GM21576 (cell line): ENCODE data around the gene TAP1.
A peak's percentile ranks its signal among the peaks of the same experiment; 100 is the strongest.

Experiments
- ATAC-seq: cut with Tn5 transposase; IDR thresholded peaks from one replicate; pipeline ENCODE4 v1.9.1; 2021; ENCODE audit warnings: mild to moderate bottlenecking, moderate library complexity; ENCODE audit not compliant: unreplicated experiment

The TAP1 gene

DNA sequence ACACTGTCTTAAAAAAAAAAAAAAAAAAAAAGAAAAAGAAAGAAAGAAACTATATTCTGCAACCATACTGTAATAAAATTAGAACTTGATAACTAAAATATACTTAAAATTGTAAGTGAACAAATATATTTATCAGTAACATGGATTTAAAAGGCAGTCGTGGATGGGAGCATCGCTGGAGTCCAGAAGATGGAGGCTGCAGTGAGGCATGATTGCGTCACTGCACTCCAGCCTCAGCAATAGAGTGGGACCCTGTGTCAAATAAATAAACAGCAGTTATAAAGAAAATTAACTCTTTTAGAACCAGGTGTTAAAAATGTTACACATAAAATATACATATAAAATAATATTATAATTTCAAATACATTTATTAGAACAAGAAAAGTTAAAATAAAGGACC lies 9.2 kb upstream of the TAP1 start:
- ATAC-seq, result no peak

DNA sequence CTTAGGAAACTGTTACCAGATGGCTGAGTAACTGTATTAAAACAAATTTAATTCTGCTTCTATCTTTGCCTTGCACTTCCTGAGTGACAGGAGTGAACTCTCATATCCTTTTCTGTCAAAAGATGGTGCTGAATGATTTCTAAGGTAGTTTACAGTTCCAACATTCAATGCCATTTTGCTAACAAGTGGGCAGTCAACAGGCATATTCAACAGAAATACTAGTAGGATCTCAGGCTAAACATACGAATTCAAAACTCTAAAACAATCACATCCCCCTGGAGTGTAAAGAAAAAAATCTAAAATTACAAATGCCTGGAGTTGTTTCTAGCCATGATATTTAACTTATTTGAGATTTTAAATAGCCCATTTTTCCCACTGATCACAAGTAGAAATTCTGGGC lies 7.2 kb upstream of the TAP1 start:
- no peak for ATAC-seq

DNA sequence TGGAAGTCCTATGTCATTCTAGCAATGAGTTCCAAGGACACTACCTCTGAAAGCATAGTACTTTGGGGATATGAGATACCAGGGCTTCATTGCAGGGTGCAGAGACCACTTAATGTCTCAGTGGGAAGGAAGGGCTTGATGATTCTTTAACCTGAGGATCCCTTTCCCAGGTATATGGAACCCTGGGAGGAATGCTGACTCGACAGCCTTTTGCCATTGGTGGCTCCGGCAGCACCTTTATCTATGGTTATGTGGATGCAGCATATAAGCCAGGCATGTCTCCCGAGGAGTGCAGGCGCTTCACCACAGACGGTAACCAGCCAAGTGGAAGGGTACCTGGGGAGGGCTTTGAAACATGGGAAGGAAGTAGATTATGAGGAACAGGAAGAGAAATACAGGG lies 4.7 kb upstream of the TAP1 start:
- ATAC-seq, result no peak

DNA sequence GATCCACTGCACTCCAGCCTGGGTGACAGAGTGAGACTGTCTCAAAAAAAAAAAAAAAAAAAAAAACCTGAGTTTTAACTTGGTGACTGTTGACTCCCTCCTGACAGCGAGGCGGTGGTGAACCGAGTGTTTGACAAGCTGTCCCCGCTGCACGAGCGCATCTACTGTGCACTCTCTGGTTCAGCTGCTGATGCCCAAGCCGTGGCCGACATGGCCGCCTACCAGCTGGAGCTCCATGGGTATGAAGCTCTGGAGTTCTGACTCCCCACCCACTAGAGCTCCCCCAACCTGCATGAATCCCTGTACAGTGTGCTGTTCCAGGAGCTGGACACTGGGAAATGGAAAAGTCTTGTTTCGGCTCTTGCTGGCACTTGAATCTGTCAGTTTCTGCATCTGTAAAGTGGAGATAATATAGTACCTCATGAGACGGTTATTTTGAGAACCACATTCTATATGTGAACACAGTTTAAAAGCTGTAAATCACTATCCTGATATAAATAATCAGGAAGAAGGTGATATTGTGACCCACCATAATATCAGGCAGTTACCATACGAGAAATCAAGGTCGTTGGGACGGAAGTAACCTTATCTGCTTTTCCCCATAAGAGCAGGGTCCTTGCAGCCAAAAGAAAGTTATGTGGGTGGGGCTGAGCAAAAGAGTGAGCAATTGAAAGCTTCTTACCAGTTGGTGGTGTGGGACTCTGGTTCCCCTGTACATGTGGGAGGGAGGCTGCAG lies 3.8 kb upstream of the TAP1 start:
- ATAC-seq, result no peak

DNA sequence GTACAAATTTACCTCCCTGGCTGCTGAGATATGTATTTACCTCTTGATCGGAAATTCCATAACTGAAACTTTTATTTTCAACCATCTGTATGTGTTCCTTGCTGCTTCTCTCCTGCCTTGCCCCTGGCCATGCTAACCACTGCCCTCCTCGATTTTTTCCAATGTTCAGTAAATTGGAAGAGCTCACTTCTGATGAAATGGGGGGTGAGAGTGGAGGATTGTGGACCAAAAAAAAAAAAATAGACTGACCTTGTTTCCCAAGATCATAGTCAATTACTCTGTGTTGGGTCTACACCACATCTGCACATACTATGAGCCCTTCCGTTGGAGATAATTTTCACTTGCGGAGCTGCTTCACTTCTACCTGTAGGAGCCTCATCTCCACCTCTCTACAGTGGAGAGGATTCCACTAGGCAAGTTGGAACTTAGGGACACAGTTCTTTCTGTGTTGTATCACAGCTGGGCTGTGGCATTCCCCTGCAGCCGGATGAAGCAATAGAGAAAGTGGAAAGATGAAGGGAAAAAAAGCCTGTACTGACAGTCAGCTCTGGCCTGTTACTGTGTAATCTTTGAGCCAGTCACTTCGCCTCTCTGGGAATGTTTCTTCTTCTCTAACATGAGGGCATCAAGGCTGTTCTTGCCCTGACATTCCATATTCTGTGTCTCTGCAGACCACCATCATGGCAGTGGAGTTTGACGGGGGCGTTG lies 2.1 kb upstream of the TAP1 start:
- ATAC-seq, result no peak

DNA sequence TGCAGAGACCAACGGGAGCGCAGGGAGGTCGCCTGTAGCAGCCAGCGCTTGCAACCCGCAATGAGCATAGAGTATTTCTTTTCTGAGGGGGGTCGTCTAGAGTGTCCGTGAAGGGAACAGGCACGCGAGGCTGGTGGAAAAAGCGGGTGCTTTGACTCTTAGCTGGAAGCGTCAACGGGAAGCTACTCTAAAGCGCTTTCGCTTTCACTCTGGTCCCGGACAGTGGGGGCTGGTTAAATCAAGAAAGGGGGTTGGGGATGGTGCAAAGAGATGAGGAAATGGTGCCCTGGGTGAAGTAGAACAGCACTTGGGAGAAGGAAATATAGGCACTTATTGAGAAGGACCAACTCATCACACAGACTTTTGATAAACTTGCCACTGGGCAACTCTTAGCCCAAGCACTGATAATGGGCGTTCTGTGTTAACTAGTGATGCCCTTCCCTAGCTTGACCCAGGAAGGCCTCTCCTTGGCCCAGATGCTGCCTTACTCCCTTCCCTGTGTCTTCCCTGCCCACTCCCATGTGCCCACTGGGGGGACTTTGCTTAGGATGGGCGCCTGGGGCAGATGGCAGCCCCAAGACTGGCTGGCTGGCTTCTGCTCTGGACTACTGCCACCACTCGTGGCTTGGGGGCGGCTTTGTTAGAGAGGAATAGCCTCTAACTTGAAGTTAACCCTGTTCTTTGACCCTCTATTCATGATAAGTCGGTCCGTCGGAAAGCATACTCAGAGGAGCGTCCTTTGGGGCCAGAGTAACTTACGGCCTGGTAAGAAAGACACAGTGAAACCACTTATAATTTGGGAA lies 1.1 kb upstream of the TAP1 start:
- peak; percentile 9 for ATAC-seq

DNA sequence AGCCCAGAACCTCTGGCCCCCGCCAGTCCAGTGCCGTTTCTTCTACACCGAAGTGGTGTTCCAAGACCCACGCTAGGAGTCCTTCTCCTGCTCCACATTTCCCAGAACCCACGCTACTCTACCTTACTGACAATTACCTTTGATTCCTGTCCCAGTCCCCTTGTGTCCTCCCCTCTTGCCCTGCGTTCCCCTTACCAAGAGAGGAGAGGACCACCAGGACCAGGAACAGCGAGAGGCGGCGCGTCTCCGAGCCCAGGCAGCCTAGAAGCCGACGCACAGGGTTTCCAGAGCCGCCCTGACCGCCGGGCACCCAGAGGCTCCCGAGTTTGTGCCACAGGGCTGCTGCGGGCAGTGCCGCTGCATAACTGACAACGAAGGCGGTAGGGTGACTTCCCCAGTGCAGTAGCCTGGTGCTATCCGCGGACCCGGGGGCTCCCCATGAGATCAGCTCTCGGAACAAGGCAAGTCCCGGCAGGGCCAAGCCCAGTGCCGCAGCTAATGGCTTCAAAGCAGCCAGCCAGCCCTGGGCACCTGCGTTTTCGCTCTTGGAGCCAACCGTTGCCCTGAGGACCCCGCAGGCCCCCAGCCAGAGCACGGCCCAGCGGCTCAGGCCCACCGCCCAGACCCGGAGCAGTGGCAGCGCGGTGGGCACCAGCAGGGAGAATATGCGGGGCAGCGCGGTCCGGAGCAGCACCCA lies 512 bp downstream of the TAP1 start:
- peak; percentile 15 for ATAC-seq

DNA sequence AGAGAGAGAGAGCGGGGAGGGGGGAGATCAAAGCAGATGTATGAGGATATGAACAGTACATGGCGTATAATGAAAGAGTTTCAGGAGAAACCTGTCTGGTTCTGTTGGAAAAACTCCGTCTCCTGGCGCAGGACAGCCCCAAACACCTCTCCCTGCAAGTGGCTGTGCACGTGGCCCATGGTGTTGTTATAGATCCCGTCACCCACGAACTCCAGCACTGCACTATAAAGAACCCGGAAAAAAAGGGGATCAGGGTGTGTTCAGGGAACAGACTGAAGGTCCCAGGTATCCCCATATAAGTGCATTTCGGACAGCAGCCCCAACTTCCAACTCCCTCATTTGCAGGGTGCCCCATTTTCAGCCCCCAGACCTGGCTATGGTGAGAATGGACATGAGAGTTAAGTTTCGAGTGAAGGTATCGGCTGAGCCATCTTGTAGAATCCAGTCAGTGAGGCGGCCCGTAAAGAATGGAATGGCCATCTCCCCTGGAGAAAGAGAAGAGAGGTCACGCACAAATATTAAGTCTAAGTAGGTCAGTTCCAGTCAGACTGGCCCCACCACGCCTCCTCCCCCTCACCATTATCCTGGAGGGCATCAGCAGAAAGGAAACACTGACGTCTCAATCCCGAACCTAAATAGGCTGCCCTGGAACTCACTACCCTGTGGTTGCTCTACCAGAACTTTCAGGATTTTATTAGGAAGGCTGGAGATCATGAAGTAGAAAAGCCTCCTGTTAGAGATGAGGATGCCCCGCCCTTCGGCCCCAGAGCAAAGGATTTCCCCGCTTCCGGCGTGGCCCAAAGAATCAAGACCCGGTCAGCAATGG lies 1.3 kb downstream of the TAP1 start:
- no peak for ATAC-seq

DNA sequence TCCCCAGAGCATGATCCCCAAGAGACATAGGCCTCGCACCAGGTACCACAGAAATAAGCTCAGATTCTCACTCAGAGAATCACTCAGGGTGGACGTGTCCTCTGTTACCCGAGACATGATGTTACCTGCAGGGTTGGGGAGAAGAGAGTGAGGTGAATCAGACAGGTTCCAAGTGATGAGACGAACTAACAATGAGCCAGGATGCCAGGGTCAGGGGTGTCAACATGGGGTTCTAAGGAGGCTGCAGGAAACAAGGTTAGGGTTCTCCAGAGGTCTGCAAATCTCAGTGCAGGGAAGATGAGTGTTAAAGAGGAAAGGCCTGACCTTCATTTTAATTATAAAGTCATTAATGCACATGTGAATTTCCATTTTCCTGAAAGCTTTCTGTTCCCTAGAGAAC lies 2.5 kb downstream of the TAP1 start:
- ATAC-seq, result no peak

DNA sequence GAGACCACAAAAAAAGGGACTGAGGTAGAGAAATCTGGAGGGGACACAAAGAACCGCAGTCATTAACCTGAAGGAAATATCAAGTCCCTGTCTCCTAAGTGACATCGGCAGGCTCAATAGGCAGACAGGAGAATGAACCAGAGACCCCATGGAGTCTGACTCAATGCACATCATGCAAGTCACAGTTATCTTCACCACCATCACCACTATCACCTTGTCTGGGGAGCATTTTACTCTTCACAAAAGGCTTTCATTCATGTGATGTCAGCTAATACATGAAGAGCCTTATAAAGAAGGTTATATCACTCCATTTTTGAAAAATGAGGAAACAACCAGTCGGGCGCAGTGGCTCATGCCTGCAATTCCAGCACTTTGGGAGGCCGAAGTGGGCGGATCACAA lies 4.4 kb downstream of the TAP1 start:
- no peak for ATAC-seq

DNA sequence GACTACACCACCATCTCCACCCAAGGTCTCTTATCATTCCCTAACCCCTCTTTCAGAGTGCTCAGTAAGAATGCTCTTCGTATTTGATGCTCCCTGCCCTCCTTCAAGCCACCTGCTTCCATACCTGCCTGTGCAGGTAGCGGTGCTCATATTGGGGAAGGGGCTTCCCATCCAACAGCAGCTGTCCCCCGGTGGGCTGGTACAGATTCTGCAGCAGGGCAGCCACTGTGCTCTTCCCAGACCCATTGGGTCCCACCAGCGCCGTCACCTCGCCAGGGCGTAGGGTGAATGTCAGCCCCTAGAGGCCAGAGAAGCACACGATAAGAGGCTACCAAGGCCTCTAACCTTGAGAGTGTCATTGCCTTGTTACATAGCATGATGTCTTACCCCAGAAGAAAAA lies 5.7 kb downstream of the TAP1 start:
- no peak for ATAC-seq

DNA sequence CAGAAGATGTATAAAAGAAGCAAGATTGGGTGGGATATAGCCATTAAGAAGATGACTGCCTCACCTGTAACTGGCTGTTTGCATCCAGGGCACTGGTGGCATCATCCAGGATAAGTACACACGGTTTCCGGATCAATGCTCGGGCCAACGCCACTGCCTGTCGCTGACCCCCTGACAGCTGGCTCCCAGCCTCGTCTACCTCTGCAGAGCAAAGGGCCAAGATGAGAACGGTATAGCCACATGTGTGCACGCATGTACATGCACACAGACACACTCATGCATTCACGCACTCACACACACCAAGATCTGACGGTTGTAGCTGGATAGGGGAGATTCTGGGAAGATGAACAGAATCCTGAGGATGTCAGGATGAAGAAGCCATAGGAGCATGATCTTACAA lies 6.5 kb downstream of the TAP1 start:
- ATAC-seq, result no peak

DNA sequence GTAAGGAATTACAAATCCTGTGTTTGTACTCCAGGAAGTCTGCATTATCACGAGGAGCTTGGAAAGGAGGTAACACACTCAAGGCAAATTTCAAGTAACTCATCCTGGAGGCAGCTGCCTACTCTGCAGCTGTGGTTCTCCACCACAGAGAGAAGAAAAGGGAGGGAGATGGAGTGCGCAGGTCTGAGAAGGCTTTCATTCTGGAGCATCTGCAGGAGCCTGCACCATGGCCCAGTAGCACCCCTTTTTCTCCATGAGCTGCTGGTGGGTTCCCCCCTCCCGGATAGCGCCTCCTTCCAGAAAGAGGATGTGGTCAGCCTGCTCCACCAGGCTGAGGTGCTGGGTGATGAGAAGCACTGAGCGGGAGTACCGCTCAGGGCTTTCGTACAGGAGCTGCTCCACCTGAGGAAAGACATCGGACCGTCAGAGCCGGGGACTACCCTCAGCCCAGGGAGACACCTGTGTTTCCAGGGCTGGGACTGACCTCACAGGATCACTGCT lies 8.1 kb downstream of the TAP1 start:
- ATAC-seq, result no peak

DNA sequence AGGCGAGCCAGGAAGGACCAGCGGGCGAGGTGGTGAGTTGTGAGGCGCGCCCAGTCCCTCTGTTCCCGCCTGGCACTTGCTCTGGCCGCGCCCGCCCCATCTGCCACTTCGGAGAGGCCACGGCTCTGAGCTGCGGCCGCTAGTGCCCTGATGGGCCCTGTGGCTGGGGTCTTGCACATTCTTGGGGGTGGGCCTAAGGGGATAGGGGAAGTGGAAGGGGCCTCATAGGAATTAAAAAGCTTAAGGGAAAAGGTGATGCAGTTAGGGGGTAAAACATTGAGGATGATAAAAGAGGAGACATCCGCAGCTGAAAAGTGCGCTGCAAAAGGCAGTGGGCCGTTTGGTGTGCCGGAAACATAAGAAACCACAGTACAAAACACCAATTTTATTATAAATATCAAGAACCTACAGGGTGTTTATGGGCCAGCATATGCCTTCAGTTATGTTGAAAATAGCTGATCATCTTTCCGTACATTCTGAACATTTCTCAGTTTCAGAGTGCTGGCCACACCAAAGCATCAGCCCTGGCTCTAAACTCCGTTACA lies 8.6 kb downstream of the TAP1 start:
- ATAC-seq, result peak; percentile 0

DNA sequence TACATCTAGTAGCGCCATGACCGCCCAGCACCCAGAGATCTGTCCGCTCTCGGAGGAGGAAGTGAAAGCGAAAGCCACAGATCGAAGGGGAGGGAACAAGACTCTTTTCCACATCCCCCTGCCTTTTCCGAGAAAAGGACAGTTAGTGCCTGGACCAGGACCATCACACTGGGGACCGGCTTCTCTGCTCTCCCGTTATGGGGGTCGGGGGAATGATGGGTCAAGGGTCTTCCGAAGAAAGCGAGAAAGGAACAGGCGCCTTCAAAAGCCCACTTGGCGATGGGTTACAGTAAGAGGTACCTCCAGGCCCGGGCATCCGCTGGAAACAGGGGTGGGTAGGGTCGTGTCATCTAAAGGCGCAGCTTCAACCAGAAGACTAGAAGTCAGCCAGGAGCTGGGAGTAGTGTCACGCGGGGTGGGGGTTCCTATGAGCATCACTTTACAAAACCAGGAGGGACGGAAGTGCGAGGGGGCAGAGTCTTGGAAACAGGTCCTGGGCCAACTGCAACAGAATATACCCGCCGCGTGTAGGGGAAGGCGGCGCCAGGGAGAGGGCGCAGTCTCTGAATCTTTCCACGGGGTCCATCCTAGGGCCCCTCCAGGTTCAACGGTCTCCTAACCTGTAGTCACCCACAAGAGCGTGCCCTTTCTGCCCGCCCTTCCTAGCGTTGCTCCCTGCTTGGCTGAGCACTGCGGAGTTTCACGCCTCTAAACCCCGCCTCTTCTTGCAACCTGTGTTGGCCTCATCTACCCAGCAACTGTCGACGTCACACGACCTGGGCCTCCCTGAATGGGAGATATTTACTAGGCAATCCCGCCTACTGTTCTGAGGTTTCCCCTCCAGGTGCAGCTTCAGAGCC lies 9.3 kb downstream of the TAP1 start, which contains the start of gene PSMB8:
TSS of gene PSMB8 (minus strand) at position 69 of the 860 bp plus-strand sequence. CDS start at position 18, 51 bp downstream.
- peak; percentile 64 for ATAC-seq

DNA sequence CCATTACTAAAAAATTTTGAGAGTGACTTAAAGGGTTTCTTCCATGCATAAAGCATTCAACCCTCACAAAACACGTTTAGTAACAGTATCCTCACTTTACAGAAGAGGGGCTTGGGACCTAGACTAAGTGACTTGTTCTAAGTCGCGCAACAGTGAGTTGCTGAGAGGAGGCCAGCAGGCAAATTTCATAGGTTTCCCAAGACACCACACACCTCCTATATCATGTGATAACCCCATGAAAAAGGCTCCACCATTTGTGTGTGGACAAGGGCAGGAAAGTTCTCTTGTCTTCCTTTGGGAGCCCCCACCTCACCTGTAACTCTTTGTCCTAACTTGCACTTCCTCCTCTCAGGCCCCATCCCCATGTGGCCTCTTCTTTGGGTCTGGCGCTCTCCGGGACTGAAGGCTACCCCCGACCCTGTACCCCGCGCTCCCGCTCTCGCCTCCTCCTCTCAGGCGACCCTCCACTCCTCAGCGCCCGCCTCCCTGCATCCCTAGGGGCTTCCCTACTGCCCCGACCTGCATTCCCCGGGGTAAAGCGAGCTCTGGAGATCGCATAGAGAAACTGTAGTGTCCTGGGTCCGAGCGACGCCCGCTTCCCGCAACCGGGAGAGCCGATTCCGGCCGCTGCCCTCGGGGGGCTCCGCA lies 10.0 kb downstream of the TAP1 start:
- ATAC-seq, result no peak

DNA sequence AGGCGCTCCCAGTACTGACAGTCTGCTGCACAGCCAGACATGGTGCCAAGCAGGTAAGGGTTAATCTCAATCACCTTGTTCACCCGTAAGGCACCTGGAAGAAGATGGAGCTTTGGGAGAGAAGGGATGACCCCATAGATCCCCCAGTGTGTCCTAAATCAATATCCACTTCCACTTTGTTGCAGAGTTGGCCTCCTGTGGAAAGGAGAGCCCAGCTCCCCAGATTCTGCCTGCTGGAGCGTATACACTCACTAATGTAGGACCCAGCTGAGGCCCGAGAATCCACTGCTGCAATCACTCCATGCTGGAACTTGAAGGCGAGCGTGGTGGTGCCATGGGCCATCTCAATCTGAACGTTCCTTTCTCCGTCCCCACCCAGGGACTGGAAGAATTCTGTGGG lies 10.8 kb downstream of the TAP1 start:
- no peak for ATAC-seq

DNA sequence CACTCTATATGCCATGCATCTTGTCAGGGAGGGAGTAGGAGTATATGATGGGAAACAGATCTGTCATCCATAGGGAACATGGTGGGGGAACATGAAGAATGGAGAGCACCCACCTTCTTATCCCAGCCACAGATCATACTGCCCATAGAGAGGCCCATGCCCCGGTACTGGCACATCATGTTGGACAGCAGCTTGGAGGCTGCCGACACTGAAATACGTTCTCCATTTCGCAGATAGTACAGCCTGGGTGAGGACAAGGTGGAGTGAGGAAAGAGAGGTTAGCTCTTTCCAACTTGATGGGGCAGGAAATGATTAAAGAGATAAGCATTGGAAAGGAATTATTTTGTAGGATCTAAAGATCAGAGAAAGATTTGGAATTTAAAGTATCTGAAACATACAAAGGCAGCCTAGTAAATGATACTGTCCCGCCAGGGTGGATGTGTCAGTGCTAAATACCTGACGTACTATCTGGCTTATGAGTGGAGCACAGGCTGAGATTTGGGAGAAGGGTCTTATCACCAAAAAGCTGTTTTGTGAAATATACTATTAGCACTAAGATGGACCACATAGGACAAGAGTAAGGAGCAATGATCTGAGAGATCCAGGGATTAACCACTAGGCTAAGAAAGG lies 11.4 kb downstream of the TAP1 start:
- ATAC-seq, result no peak
